Myocyte (in vitro differentiated cells): Measurements from ENCODE around the gene PRPH2. TPM values are rescaled to one million over a fixed set of nuclear protein-coding genes. Genes with fewer than 3 reads are reported as not detected.

ENCODE experiments used
- DNase-seq: peaks from one replicate; pipeline ENCODE4 v3.0.0-alpha.2; 2012; ENCODE audit warnings: low read depth
- polyA plus RNA-seq: library from polyadenylated mRNA; unstranded; fragments of >200 nt; gene quantifications from one replicate; pipeline ENCODE4 v1.2.1, GENCODE V29; 2012; ENCODE audit warnings: missing spikeins
- total RNA-seq: library from RNA; depleted of rRNA; stranded (reverse); fragments of >200 nt; gene quantifications from 2 replicates; pipeline ENCODE4 v1.2.3, GENCODE V29; 2014

The PRPH2 gene, protein sequence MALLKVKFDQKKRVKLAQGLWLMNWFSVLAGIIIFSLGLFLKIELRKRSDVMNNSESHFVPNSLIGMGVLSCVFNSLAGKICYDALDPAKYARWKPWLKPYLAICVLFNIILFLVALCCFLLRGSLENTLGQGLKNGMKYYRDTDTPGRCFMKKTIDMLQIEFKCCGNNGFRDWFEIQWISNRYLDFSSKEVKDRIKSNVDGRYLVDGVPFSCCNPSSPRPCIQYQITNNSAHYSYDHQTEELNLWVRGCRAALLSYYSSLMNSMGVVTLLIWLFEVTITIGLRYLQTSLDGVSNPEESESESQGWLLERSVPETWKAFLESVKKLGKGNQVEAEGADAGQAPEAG
- 1.4 and 1.8 TPM in 2 replicates for total RNA-seq
- 4.1 TPM for polyA plus RNA-seq

DNA sequence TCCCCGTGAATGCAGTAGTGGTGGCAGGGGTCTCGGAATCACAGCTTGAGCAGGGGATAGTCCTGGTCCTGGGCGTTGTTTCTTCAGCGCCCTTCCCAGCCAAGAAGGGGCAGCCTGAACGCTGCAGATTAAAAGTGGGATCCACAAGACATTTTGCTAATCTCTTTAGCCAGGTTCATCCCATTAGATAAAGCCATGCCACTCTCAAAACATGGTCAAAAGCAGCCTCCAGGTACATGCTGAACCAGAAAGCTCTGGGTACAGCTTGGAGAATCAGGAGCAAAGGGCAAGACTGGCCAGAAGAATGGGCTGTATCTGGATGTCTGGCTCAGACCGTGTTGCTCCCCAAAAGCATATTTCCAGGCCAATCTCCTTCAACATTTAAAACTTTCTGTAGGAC is at the start of gene PRPH2:
PRPH2 (minus strand) TSS at position 101 of the 400 bp plus-strand sequence. CDS start 263 bp downstream, outside the sequence.
- DNase-seq, result no peak

DNA sequence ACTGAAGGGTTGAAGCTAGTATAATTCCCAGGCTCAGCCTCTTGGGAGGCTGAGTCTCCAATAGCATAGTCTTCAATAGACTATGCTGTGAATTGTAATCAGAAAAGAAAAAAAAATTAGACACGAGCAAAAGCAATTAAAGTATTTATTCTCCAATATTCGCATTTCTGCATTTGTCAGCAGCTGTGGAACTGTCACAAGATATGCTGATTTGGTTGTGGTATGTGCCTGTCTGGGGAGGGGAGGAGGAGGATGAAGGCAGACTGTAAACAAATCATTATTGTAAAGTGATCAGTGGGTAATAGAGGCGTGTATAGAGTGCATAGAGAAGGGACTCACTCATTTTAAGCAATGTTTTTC is 49.3 kb upstream of the PRPH2 start:
- no peak for DNase-seq

DNA sequence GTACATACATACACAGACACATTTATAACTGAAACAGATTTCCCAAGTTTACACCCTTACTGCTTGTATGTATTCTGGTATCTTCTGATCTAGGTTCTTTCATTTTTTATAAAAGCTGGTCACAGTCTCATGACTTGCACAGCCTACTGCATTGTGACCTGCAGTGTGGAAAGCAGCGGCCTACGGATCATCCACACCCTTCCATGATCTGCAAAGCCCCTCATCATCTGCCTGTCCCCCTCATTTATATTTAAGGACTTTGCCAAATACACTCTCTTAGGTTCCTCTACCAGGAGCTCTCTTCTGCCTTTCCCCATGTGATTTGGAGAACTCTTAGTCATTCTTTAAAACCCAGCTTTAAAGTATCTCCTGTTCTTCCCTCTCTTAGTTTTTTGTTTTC is 47.4 kb upstream of the PRPH2 start:
- DNase-seq, result no peak

DNA sequence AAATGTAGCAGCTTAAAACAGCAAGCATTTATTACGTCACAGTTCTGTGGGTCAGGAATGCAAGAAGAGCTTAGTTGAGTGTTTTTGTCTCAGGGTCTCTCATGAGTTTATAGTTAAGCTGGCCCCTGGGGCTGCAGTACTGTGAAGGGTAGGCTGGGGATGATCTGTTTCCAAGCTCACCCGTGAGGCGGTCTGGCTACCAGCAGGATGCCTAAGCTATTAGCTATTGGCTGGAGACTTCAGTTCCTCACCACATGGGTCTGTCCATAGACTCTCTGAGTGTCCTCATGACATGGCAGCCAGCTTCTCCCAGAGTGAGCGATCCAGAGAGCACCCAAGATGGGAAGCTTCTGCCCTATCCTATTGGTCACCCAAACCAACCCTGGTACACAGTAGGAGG is 46.7 kb upstream of the PRPH2 start:
- DNase-seq, result no peak

DNA sequence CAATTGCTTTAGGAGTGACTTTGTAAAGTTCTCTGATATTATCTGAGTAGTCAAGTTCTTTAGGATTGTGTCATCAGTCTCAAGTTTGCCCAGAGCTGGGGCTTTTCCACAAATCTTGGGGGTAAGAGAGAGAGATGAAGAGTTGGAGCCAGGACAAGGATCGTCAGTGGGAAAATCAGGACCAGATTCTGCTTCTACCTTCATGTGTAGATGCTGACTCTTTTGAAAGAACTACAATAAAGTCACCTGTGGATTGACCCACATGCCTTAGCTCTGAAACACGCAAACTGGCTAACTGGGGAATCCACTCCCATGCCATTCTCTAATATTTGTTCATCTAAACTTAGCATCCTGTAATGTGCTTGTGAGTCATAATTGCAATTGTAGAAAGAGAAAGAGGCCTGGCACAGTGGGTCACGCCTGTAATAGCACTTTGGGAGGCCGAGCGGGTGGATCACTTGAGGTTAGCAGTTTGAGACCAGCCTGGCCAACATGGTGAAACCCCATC is 43.8 kb upstream of the PRPH2 start:
- peak; percentile 90 for DNase-seq

DNA sequence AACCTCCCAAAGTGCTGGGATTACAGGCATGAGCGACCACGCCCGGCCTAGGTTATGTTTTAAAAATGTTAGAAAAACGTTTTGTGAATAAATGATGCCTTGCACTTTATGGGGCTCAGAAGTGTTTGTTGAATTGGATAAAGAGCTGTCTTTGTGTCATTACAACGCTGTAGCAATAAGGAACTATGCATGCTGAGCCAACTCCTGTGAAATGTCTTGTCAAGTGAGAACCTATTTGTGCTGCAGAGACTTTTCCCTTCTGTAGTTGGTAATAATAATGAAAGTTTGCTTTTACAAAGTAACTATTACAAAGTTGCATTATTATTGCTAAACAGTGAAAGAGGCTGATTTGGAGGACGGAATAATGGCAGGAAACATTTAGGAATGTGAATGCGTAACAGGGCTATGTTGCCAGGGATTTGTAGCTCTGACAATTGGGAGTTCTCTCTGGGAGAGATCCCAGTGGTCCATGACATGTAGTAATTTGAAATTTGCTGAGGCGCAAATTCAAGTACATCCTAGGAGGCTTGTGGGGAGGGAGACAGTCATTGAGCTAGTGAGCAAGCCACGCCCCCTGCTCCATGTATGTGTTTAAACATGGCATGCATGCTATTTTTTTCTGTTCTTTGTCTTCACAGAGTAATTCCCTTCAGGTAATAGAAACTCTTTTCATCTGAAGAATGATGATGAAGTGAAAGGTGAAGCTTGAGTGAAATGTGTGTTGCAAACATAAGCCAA is 42.7 kb upstream of the PRPH2 start:
- DNase-seq, result no peak

DNA sequence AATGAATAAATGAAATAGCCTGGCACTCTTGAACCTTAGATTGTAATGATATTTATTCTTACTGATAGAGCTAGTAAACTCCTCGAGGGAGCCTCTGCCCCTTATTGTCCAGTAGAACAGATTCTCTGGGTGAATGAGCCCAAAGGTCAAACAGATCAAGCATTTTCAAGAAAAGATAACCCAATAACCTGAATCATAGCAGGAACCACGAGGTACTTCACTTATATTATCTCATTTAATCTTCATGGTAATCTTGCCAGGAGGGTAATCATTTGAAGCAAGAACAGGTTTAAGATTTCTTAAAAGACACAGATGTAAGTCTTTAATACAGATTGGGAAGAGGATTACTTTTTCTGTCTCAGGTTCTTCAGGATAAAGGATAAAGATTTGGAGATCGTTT is 40.6 kb upstream of the PRPH2 start:
- DNase-seq, result no peak

DNA sequence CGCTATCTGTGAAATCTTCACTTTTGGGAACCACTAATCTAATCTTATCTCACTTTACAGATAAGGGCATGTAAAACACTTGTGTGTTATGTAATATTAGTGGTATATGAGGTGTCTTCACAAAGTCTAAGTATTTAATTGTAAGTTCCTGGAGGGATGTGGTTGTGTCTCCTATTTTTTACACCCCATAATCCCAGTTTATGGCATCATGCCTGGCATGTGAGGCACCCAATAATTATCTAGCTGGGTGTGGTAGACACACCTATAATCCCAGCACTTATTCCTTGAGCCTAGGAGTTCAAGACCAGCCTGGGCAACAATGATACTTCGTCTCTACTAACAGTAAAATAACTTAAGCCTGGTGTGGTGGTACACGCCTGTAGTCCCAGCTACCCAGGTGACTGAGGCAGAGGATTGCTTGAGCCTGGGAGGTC is 40.0 kb upstream of the PRPH2 start:
- no peak for DNase-seq

DNA sequence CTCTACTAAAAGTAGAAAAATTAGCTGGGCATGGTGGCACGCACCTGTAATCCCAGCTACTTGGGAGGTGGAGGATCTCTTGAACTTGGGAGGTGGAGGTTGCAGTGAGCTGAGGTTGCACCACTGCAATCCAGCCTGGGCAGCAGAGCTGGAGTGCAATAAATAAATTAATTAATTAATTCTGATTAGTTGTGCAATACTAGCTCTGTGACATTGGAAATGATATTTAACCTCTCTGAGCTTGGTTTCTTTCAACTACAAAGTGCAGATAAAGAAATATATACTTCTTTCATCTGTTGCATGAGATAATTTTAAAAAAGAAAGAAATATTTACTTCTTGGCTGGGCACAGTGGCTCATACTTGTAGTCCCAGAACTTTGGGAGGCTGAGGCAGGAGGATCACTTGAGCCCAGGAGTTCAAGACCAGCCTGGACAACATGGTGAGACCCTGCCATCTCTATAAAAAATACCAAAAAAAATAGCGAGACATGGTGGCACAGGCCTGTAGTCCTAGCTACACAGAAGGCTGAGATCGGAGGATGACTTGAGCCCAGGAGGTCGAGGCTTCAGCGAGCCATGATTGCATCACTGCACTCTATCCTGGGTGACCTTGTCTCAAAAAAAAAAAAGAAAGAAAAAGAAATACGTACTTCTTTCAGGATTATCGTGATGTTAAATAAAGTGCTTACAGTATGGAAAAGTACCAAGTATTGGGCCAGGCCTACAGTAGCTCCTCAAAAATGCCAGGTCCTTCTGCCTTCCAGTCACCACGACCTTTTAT is 39.1 kb upstream of the PRPH2 start:
- DNase-seq, result no peak

DNA sequence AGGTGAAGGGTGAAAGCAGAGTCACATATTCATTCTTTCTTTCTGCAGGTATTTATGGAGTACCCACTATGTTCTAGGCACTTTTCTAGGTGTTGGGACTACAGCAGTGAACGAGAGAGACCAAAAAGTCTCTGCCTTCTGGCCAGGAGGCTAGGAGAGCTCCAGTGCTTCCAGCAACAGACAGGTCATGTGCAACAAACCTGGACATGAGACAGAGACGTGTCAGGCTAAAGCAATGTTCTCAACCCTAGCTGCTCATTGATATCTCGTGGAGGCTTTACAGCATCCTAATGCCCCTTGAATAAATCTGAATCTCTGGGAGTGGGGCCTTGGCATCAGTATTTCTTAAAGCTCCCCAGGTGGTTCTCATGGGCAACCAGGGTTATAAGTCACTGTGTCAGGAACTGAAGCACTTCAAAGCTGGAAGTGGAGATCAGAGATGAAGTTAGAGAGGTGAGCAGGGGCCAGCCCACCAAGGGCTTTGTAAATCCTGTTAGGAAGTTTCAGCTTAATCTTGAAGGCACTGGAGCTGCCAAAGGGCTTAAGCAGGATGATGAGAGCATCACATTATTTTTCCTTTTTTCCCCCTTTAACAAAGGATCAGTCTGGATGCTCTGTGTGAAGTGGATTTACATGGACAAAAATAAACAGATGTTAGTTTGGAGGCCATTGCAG is 36.5 kb upstream of the PRPH2 start:
- no peak for DNase-seq

DNA sequence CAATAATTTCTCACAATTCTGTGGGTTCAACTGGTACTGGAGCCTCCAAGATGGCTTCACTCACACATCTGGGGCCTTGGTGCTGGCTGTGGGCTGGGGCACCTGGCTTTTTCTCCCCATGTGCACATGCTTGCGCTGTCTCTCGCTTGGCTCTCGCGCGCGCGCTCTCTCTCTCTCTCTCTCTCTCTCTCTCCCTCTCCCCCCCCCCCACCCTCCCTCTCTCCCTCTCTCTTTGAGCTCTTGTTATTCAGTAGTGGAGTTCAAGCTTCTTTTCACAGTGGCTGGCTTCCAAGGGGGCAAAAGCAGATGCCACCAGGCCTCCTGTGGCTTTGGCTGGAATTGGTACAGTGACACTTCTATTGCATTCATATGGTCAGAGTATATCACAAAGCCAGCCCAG is 34.3 kb upstream of the PRPH2 start:
- no peak for DNase-seq

DNA sequence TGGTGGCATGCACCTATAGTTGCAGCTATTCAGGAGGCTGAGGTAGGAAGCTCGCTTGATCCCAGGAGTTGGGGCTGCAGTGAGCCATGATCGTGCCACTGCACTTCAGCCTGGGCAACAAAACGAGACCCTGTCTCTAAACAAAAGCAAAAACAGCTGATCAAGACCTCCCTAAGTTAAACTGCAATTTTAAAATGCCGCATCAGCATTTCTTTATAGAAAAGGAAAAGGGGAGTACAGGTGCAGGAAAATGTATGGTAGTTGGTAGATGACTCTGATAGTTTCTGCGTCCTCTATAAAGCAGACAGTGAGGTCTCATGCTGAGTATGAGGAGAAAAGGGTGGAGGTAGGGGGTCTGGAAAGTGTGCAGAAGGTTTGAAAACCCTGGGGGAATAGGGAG is 32.4 kb upstream of the PRPH2 start:
- no peak for DNase-seq

DNA sequence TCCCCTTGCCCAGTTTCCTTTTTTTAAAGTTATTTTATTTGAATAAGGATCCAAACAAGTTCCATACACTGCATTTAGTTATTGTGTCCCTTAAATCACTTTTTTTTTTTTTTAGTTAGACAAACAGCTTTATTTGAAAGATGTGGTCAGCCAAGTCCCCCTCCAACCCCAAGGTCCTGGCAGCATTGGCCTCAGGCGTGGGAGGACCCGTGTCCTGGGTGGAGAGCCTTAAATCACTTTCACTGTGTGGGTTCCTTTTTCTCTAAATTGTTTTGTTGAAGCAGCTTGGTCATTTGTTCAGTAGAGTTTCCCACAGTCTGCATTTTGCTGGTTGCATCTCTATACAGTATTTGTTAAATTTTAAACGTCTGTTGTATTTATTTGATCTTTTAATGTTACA is 28.7 kb upstream of the PRPH2 start:
- DNase-seq, result no peak

DNA sequence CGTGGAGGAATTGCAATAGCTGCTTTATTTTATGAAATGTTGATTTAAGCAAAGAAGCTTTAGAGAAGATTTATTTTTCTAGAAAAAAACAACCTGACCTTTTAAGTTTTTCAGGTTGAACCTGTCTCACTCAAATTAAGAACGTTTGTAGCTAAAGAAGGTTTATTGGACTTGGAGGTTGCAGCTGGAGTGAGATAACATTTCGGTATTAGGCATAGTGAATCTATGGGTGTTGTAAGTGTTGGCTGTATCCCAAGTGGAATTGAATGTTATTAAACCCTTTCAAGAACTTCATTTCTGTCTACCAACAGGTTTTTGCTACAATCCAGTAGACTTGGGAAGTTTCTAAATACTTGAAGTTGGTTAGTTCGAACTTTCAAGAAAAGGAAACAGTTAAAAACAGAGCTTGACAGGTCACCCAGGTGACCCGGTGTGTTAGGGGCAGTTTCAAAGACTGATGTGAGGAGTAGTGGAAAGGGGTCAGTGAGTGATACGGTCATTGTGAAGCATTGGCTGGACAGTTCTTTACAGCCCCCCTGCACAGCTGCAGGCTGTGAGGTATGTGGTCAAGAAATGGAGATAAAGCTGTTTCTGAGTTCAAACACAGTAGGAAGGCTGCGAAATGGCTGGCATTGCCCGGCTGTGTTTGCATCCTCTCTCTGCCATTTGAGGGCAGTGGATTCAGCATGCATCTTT is 26.0 kb upstream of the PRPH2 start:
- no peak for DNase-seq

DNA sequence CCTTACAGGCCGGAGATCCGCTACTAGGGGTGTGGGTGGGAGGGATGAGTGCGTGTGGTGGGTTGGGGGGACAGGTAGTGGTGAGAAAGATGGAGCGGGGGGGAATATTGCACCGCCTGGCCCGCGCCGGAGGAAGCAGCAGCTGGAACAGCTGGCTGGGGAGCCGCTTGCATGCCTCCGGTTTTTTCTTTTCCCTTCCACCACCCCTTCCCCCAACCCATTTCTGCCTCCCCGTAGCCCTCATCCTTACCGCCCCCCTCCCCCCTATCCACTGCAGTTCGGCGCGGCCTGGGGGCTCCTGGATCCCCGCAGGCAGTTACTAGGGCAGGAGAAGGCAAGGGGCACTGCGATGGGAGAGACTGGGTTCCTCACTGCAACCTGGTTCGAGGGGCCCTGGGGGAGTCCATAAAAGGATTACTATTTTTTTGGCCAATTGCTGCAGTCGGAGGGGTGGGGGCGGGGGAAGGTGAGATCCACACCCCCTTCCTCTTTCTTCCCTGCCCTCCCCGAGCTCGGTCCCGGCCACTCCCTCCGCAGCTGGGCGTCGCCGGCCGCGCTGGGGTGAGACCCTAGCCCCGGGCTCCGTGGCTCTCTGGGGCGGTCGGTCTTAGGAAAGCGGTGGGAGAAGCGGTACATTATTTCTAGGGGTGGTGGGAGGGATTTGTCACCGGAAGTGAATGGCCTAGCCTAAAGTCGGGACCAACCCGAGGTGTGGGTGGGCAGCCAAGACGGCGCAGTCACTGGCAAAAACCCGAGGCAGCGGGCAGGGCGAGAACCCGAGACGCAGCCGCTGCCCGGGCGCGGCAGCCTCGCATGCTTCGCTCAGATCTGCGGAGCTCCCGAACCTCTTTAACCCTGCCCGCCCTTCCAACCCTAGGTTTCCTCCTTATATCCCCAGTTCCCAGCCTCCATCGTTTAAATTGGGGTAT is 24.3 kb upstream of the PRPH2 start:
- DNase-seq, result peak; percentile 82

DNA sequence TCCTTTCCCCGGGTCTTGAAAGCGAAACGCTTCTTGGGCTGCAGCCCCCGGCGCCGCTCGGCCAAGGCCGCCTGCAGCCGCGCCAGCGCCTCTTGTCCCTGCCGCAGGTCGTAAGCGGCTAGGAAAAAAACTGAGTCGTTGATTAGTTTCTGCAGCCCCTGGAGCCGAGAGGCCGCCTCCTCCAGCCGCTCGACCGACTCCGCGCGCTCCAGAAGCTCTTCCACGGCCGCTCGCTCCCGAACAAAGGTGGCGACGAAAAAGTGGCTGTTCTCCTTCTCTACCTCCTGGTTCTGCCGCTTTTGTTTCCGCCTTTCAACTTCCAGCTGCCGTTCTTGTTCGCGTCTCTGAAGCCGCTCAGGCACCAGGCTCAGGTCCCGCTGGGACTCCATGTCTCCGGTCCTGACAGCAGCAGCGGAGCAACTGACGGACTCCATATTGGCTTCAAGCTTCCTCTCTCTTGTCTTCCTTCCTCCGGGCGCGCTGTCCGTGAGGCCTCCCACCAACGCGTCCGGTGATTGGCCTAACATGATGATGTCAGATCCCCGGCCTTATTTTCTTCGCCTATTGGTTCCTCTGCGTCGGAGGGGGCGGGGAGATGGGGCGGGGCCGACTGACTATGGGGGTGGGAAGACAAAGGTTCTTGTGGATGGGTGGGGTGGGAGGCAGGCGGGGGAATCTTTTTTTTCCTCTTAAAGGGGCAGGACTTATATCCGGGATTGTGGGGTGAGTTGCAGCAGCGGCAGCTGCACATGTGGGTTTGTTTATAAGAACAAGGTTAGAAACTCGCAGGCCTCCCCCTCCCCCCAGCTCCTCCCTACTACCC is 23.5 kb upstream of the PRPH2 start, which contains the start of gene TBCC:
TBCC (minus strand) TSS at position 464 of the 823 bp plus-strand sequence; CDS start at position 434, 30 bp downstream.
- DNase-seq, result peak; percentile 99

DNA sequence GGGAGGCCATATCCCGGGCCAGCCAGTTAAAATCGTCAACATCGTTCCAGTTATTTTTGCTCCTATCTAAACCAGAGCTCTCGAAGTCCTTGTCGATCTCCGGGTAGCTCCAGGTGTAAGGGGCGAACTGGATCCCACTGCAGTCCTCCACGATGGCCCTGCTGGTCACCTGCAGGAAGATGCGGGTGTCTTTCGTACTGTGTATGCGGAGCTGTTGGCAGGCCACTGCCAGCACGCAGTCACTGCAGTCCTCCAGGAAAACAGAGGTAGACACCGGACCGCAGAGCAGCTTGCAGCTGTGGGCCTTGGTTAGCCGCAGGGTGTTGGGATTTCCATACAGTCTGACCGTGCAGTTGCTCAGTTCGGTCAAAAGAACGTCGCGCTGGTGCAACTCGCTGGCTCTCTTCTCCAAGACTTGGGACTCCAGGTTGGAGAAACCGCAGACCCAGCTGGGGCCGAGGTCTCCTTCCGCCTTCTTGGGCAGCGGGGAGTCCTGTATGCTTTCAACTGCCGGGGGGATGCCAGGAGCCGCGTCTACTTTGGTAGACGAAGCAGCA is 22.8 kb upstream of the PRPH2 start:
- DNase-seq, result peak; percentile 96

DNA sequence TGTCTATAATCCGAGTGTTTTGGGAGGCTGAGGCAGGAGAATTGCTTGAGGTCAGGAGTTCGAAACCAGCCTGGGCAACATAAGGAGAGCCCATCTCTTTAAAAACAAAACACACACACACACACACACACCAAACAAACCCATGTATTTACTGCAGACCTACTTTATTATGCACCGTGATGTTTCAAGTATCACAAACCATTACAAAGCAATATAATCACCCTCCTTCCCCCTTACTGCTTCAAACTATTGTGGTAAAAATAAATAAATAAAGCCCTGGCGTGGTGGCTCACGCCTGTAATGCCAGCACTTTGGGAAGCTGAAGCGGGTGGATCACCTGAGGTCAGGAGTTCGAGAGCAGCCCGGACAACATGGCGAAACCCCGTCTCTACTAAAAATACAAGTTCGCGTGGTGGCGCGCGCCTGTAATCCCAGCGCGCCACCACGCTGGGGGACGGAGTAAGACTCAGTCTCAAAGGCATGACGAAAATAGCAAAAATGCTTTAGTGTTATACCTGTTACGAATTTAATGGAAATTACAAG is 22.0 kb upstream of the PRPH2 start:
- DNase-seq, result no peak
